Nephron (organoid): ENCODE measurements around the gene EMB.
"Not testable (repeated sequence)": the region's sequence is repeated elsewhere in the genome, so short reads cannot be mapped to it uniquely, and the experiment has no call there.

Experiments
- H3K27ac Mint-ChIP-seq, 3 experiments: 2 replicates each; pipeline ENCODE4 v1.8.0; 2020; ENCODE audit warnings: mixed read lengths in 3 of 3, mild to moderate bottlenecking in 2 of 3, moderate library complexity in 1 of 3
- H3K27me3 Mint-ChIP-seq: 2 replicates; pipeline ENCODE4 v1.8.0; 2021; ENCODE audit warnings: low read depth, mild to moderate bottlenecking, moderate library complexity, mixed read lengths
- H3K36me3 Mint-ChIP-seq: 2 replicates; pipeline ENCODE4 v1.8.0; 2020; ENCODE audit warnings: low read depth, mixed read lengths
- H3K4me1 Mint-ChIP-seq: 2 replicates; pipeline ENCODE4 v1.8.0; 2020; ENCODE audit warnings: mixed read lengths
- H3K4me3 Mint-ChIP-seq, 3 experiments: 2 replicates each; pipeline ENCODE4 v1.8.0; 2020; ENCODE audit warnings: mild to moderate bottlenecking in 3 of 3, mixed read lengths in 3 of 3, moderate library complexity in 2 of 3
- H3K9me3 Mint-ChIP-seq: 2 replicates; pipeline ENCODE4 v1.8.0; 2020; ENCODE audit warnings: mixed read lengths
- TF ChIP-seq, protein P1 (sequence below), 3 experiments: fragments of 200-600 bp; sonication (generic); IDR thresholded peaks; one replicate each; pipeline ENCODE4 v1.5.0; 2021; ENCODE audit warnings: antibody characterized with exemption in 3 of 3; ENCODE audit not compliant: unreplicated experiment in 3 of 3

Gene EMB

DNA sequence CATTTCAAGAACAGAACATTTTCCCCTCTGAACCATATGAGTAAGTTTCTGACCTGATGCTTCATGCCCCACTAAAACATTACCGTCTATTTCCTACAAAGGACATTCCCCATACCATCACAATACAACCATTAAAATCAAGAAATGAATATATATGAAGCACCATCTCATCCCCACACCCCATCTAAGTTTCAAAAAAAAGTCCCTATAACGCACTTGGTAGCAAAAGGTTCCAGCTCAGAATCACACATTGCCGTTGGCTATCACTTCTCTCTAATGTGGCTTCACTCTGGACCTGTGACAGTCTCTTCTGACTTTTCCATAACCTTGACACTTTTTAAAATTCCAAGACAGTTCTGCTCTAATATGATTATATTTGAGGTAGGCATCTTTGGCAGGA is 5.9 kb downstream of the EMB start:
- Mint-ChIP-seq H3K4me3 (no peak overlapping the region), H3K4me1 (peaks cover 6% of the 10 kb centered on the region), H3K27me3 (peaks cover 33% of the 10 kb centered on the region), H3K9me3 (no peaks in the 10 kb centered on the region), H3K27ac (no peak overlapping the region), H3K36me3 (no peaks in the 10 kb centered on the region)
- TF ChIP-seq, protein P1, sequence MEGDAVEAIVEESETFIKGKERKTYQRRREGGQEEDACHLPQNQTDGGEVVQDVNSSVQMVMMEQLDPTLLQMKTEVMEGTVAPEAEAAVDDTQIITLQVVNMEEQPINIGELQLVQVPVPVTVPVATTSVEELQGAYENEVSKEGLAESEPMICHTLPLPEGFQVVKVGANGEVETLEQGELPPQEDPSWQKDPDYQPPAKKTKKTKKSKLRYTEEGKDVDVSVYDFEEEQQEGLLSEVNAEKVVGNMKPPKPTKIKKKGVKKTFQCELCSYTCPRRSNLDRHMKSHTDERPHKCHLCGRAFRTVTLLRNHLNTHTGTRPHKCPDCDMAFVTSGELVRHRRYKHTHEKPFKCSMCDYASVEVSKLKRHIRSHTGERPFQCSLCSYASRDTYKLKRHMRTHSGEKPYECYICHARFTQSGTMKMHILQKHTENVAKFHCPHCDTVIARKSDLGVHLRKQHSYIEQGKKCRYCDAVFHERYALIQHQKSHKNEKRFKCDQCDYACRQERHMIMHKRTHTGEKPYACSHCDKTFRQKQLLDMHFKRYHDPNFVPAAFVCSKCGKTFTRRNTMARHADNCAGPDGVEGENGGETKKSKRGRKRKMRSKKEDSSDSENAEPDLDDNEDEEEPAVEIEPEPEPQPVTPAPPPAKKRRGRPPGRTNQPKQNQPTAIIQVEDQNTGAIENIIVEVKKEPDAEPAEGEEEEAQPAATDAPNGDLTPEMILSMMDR (IDR thresholded peaks at IDR 0.05; ENCODE audit: unreplicated experiment in 3 of 3) = no peak

DNA sequence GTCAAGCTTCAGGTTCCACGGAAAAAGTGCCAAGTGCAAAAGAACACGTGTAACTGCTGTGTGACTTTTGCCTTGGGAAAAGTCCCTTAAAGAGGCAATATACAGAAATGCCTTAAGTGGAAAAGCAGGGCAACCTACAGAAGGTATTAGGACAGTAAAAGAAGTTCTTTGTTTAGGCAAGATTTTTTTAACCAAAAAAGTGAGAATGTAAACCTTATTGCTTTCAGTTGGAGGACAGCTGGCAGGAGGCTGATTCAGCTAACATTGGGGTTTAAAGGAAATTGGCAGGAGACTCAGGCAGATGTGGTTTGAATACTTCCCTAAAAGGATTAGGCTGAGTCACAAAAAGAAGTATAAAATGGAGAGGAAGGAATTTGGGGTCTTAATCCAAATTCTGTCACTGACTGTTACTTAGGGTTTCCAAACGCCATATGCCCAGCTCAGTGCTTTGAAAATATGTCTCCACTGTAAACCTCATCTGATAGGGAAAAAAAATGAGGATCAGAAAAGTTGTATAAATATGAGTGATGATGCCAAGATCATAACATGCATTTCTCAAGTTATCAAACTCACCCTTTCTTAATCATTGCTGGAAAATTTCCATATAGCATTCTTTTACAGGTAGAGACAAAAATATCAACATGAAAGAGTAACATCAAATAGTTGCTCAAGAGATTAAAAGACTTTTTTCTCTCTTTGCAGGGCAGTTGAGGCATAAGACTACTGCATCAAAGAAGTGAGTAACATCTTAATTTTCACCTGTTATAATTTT is 9.8 kb downstream of the EMB start:
- H3K9me3 Mint-ChIP-seq, H3K36me3 Mint-ChIP-seq, H3K27ac Mint-ChIP-seq, H3K4me3 Mint-ChIP-seq: not testable (repeated sequence)
- Mint-ChIP-seq H3K27me3 (peaks cover 15% of the 10 kb centered on the region), H3K4me1 (peaks cover 11% of the 10 kb centered on the region)

DNA sequence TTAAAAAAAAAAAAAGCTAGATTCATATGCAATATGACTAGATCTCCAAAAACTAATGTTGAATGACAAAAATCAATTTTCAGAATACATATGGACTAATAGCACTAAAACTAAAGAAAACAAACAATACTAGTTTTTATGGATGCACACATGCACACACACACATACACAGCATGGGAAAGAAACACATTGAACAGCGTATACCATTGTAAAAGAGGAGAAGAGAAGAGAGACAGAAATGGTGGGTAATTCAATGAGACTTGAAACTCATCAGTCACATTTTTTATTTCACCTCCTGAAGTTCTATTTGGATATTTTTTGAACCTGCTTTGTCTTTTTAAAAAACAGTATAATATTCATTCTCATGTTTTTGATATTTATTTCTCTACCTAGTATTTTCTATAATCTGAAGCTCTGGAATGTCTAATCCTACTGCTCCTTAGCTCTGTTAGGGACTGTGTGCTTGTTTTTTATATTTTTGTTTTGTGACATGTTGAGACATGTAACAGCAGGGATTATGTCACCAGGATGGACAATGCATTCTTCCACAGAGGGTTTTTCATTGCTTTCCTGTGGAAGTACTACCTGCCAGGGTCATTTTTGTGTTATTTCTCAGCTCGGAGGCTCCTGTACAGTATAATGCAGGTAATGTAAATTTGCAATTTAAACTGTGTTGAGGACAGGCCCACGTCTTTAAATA is 17.8 kb downstream of the EMB start:
- H3K27me3 Mint-ChIP-seq, H3K9me3 Mint-ChIP-seq, H3K36me3 Mint-ChIP-seq, H3K4me3 Mint-ChIP-seq, H3K4me1 Mint-ChIP-seq, H3K27ac Mint-ChIP-seq: not testable (repeated sequence)

DNA sequence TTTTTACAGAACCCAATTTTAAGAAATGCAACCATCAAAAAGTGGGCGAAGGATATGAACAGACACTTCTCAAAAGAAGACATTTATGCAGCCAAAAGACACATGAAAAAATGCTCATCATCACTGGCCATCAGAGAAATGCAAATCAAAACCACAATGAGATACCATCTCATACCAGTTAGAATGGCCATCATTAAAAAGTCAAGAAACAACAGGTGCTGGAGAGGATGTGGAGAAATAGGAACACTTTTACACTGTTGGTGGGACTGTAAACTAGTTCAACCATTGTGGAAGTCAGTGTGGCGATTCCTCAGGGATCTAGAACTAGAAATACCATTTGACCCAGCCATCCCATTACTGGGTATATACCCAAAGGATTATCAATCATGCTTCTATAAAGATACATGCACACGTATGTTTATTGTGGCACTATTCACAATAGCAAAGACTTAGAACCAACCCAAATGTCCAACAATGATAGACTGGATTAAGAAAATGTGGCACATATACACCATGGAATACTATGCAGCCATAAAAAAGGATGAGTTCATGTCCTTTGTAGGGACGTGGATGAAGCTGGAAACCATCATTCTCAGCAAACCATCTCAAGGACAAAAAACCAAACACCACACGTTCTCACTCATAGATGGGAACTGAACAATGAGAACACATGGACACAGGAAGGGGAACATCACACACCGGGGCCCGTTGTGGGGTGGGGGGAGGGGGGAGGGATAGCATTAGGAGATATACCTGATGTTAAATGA is 19.7 kb downstream of the EMB start:
- H3K27ac Mint-ChIP-seq, H3K36me3 Mint-ChIP-seq: not testable (repeated sequence)

DNA sequence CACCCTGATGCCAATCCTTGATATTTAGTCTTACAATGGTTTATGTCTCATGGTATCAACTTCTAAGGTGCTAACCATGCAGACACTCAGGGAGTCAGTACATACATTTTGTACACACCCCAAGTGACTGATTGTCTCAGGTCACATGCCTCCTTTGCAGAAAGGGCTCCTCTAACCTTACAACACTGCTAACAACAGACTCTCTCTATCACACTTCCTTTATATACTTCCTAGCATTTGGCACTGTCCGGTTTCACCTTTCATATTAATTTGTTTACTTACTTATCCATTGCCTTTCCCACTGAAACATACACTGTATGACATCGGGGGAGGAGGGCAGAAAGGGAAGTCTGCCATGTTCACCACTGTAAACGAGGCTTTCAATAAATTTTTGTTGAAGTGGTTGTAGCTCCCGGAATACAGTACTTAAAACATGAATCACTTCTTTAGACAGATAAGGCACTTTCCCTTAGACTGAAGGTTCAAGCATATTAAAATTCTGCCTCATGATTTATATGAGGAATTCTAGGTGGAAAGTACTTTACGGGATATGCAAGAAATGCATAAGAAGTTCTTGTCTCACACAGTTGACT is 20.6 kb downstream of the EMB start:
- TF ChIP-seq, protein P1 (IDR thresholded peaks at IDR 0.05; ENCODE audit: unreplicated experiment in 3 of 3) = no peak
- H3K4me3 Mint-ChIP-seq = no peak overlapping the region

More for the DNA sequence above, 19.7 kb downstream of the EMB start:
- H3K9me3 Mint-ChIP-seq, H3K4me3 Mint-ChIP-seq, H3K4me1 Mint-ChIP-seq, H3K27me3 Mint-ChIP-seq: not testable (repeated sequence)

DNA sequence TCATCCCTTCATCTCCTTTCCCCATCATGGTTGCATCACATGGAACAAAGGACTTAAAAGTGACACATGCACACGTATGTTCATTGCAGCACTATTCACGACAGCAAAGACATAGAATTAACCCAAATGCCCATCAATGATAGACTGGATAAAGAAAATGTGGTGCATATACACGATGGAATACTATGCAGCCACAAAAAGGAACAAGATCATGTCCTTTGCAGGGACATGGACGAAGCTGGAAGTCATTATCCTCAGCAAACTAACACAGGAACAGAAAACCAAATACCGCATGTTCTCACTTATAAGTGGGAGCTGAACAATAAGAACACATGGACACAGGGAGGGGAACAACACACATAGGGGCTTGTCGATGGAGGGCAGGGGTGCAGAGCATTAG is 21.4 kb downstream of the EMB start:
- not testable (repeated sequence) for H3K27ac Mint-ChIP-seq, H3K36me3 Mint-ChIP-seq

More for the DNA sequence above, 20.6 kb downstream of the EMB start:
- Mint-ChIP-seq H3K4me1 (no peaks in the 10 kb centered on the region), H3K36me3 (no peaks in the 10 kb centered on the region), H3K27ac (no peak overlapping the region), H3K9me3 (peaks cover 4% of the 10 kb centered on the region), H3K27me3 (no peaks in the 10 kb centered on the region)

DNA sequence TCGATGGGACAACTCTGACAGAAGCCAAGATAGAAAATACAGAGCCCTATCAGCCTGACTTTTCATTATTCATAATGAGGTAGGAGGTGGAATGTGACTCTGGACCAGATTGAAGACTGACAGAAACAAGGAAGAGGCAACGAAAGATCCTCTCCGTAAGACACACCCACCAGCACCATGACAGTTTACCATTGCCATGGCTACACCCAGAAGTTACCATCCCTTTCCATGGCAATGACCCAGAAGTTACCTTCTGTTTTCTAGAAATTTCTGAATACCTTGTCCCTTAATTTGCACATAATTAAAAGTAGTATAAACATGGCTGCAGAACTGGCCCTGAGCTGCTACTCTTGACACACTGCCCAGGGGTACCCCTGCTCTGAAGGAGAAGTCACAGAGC is 24.5 kb downstream of the EMB start:
- not testable (repeated sequence) for H3K4me3 Mint-ChIP-seq, H3K27ac Mint-ChIP-seq, H3K4me1 Mint-ChIP-seq, H3K9me3 Mint-ChIP-seq, H3K36me3 Mint-ChIP-seq, H3K27me3 Mint-ChIP-seq

More for the DNA sequence above, 21.4 kb downstream of the EMB start:
- H3K4me1 Mint-ChIP-seq, H3K9me3 Mint-ChIP-seq, H3K4me3 Mint-ChIP-seq, H3K27me3 Mint-ChIP-seq: not testable (repeated sequence)

DNA sequence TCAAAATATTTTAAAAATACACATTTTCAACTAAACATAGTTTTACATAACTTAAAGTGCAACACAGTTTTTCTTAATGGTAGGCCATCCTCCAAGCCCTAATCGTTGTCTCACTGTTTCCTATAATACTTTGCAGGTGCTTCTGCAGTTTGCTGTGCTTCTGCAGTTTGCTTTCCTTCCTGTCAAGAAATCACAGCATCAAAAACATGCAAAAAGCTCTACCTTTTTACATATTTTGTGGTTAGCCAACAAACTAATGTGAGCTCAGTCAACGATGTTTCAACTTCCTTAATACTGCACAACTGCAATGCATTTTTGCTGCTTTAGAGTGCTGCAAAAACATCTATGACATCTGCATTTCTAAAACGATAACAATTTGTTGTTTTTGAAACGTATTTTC is 25.2 kb downstream of the EMB start:
- no peak overlapping the region for H3K27ac Mint-ChIP-seq
- H3K4me3 Mint-ChIP-seq = no peak overlapping the region
- no peaks in the 10 kb centered on the region for H3K4me1 Mint-ChIP-seq
- TF ChIP-seq, protein P1 (IDR thresholded peaks at IDR 0.05; ENCODE audit: unreplicated experiment in 3 of 3) = no peak
- peaks cover 3% of the 10 kb centered on the region for H3K9me3 Mint-ChIP-seq
- H3K36me3 Mint-ChIP-seq = no peaks in the 10 kb centered on the region
- H3K27me3 Mint-ChIP-seq = no peaks in the 10 kb centered on the region

DNA sequence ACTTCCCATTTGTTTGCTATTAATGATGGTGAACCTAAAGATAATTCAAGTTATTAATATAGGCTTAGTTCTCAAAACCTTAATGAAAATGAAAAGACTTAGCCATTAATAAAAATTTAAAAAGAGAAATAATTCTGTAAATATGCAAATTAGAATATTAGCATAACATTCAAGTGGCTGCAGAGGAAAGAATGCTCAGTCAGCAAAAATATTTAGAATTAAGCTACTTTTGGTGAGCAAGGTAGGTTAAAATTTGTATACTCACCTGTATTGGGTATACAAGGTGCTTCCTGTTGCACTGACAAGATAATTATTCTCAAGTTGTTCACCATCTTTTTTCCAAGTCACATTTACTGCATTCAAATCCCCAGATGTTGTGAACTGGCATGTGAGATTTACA is 30.2 kb downstream of the EMB start:
- not testable (repeated sequence) for H3K27ac Mint-ChIP-seq, H3K9me3 Mint-ChIP-seq, H3K4me1 Mint-ChIP-seq, H3K27me3 Mint-ChIP-seq, H3K36me3 Mint-ChIP-seq, H3K4me3 Mint-ChIP-seq
